CD1c-positive myeloid dendritic cell (primary cell): ENCODE results near the gene PDLIM1.

Experiments used
- DNase-seq: peaks from one replicate; pipeline ENCODE4 v3.0.0-alpha.2; 2016; ENCODE audit errors: extremely low spot score

The PDLIM1 gene

GRCh38 chr10:95314192-95314918, 23.6 kb upstream of the PDLIM1 start:
- DNase-seq: no peak

GRCh38 chr10:95312986-95313495, 22.2 kb upstream of the PDLIM1 start:
- DNase-seq: no peak

- no peak for DNase-seq
Measured at GRCh38 chr10:95312257-95312656, 21.5 kb upstream of the PDLIM1 start.

- no peak for DNase-seq
Measured at GRCh38 chr10:95309958-95310357, 19.2 kb upstream of the PDLIM1 start.

- no peak for DNase-seq
Measured at GRCh38 chr10:95308389-95309302, 17.8 kb upstream of the PDLIM1 start.

- DNase-seq: no peak
Measured at GRCh38 chr10:95306851-95307250, 16.0 kb upstream of the PDLIM1 start.

GRCh38 chr10:95306318-95306650, 15.5 kb upstream of the PDLIM1 start:
- no peak for DNase-seq

- DNase-seq: no peak
Measured at GRCh38 chr10:95305606-95306317, 15.0 kb upstream of the PDLIM1 start.

GRCh38 chr10:95304976-95305375, 14.2 kb upstream of the PDLIM1 start:
- DNase-seq: no peak

- DNase-seq: no peak
Measured at GRCh38 chr10:95304463-95304862, 13.7 kb upstream of the PDLIM1 start.

GRCh38 chr10:95303950-95304349, 13.1 kb upstream of the PDLIM1 start:
- DNase-seq: no peak

GRCh38 chr10:95303535-95303934, 12.7 kb upstream of the PDLIM1 start:
- no peak for DNase-seq

- DNase-seq: no peak
Measured at GRCh38 chr10:95300022-95300539, 9.3 kb upstream of the PDLIM1 start.

- DNase-seq: no peak
Measured at GRCh38 chr10:95297402-95297801, 6.6 kb upstream of the PDLIM1 start.

GRCh38 chr10:95296764-95297163, 6.0 kb upstream of the PDLIM1 start:
- no peak for DNase-seq

- DNase-seq: peak; percentile 57
Measured at GRCh38 chr10:95295031-95295755, 4.4 kb upstream of the PDLIM1 start.

- DNase-seq: no peak
Measured at GRCh38 chr10:95293631-95294030, 2.8 kb upstream of the PDLIM1 start.

GRCh38 chr10:95291365-95292039, 699 bp upstream of the PDLIM1 start:
- DNase-seq: no peak

GRCh38 chr10:95289921-95290421, 832 bp downstream of the PDLIM1 start:
- no peak for DNase-seq
